Measurements from ENCODE around the gene MRPL9. TPM values are rescaled to one million over a fixed set of nuclear protein-coding genes. Genes with fewer than 3 reads are reported as not detected.
"Not testable (repeated sequence)": the region's sequence is repeated elsewhere in the genome, so short reads cannot be mapped to it uniquely, and the experiment has no call there.

Gene MRPL9
- total RNA-seq, 2 donors from 2014 or later, result 49.4 to 104 TPM

DNA sequence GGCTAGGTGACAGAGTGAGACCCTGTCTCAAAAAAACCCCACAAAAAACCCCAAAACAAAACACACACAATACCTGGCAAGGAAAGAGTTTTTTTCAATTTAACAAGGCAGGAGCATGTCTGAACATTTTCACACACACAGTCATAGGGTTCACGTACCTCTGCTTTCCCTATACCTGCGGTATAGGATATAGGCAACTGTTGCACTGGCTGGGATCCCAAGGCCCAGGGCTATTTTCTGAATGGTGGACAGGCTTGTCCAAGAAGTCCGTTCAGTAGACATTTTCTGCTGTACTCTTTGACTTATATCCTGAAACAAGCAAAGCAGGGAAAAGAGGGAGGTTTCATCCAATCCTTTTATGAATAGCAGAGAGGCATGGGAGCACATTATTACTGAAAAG is 19.4 kb upstream of the MRPL9 start:
- H3K9me3 ChIP-seq, result no peaks in the 10 kb centered on the region
- H3K27ac ChIP-seq, result no peak overlapping the region
- no peaks in the 10 kb centered on the region for H3K36me3 ChIP-seq
- no peaks in the 10 kb centered on the region for H3K27me3 ChIP-seq
- no peak overlapping the region for H3K9ac ChIP-seq (ENCODE audit: low read depth in 2 of 2, low read length in 2 of 2)
- TF ChIP-seq, protein P1, sequence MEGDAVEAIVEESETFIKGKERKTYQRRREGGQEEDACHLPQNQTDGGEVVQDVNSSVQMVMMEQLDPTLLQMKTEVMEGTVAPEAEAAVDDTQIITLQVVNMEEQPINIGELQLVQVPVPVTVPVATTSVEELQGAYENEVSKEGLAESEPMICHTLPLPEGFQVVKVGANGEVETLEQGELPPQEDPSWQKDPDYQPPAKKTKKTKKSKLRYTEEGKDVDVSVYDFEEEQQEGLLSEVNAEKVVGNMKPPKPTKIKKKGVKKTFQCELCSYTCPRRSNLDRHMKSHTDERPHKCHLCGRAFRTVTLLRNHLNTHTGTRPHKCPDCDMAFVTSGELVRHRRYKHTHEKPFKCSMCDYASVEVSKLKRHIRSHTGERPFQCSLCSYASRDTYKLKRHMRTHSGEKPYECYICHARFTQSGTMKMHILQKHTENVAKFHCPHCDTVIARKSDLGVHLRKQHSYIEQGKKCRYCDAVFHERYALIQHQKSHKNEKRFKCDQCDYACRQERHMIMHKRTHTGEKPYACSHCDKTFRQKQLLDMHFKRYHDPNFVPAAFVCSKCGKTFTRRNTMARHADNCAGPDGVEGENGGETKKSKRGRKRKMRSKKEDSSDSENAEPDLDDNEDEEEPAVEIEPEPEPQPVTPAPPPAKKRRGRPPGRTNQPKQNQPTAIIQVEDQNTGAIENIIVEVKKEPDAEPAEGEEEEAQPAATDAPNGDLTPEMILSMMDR (IDR thresholded peaks at IDR 0.05), result no peak
- intact Hi-C loops (cut with DNase I), result no loop called here
- no peaks in the 10 kb centered on the region for H3K4me1 ChIP-seq
- no peak for DNase-seq
- H3K4me3 ChIP-seq, result no peak overlapping the region

DNA sequence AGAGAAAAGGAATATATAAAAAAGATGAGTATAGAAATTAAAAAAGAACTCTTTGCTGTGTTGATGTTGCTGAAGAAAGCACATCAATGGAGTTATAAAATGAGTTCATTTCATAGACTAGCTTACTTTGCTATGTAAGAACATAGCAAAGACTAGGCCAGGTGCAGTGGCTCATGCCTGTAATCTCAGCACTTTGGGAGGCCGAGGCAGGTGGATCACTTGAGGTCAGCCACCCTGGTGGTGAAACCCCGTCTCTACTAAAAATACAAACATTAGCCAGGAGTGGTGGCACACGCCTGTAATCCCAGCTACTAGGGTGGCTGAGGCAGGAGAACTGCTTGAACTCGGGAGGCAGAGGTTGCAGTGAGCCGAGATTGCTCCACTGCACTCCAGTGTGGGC is 18.7 kb upstream of the MRPL9 start:
- intact Hi-C loops (cut with DNase I); DNase-seq; H3K36me3 ChIP-seq: not testable (repeated sequence)

DNA sequence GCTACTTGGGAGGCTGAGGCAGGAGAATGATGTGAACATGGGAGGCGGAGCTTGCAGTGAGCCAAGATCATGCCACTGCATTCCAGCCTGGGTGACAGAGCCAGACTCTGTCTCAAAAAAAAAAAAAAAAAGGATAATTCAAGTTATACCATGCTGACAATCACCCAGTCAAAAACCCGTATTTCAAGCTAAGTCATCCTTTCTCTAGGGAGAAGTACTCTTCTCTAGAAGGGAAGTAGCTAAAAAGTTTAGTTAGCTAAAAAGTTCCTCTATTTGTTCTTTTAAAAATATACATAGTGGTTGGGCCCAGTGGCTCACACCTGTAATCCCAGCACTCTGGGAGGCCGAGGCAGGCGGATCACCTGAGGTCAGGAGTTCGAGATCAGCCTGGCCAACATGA is 17.4 kb upstream of the MRPL9 start:
- H3K4me1 ChIP-seq; H3K9ac ChIP-seq (ENCODE audit: low read depth in 2 of 2, low read length in 2 of 2); H3K27ac ChIP-seq; H3K27me3 ChIP-seq; H3K9me3 ChIP-seq; H3K36me3 ChIP-seq; intact Hi-C loops (cut with DNase I); DNase-seq; H3K4me3 ChIP-seq: not testable (repeated sequence)

More for the DNA sequence above, 18.7 kb upstream of the MRPL9 start:
- not testable (repeated sequence) for H3K9me3 ChIP-seq; H3K27me3 ChIP-seq; H3K9ac ChIP-seq (ENCODE audit: low read depth in 2 of 2, low read length in 2 of 2); H3K4me1 ChIP-seq; H3K27ac ChIP-seq; H3K4me3 ChIP-seq

DNA sequence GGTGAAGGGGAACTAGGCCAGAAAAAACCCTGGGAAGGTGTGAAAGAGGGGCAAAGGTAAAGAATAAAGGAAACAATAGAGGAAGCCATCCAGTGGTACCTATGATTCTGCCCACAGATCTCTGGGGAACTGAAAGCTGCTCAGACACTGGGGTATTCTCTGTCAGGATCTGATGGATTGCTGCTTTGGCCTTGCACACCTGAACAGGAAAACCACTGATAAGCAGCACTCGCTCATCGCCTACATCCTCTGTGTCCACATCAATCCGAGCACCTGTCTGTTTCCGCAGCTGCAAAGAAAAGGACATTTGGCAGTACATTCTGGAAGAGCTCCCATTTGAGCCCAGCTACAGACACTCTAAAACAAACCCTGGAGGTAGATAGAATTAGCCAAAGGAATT is 16.6 kb upstream of the MRPL9 start:
- Histone ChIP-seq H3K36me3 (no peaks in the 10 kb centered on the region), H3K27ac (no peak overlapping the region), H3K4me1 (no peaks in the 10 kb centered on the region), H3K9ac (ENCODE audit: low read depth in 2 of 2, low read length in 2 of 2) (no peak overlapping the region), H3K4me3 (no peak overlapping the region), H3K27me3 (no peaks in the 10 kb centered on the region), H3K9me3 (no peaks in the 10 kb centered on the region)
- no peak for DNase-seq
- TF ChIP-seq, protein P1 (IDR thresholded peaks at IDR 0.05), result no peak
- intact Hi-C loops (cut with DNase I), result no loop called here

DNA sequence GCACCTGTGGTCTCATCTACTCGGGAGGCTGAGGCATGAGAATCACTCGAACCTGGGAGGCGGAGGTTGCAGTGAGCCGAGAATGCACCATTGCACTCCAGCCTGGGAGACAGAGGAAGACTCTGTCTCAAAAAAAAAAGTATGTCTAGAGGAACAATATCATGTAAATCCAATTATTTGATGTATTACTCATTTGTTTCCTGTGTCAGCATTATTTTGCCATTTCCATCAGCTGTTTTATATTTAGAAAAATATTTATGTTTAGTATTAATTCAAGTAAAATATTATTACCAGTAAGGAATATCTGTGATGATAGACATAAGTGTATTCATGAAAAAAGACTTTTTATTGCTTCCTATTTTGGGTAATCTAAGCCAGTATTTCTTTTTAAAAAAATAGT is 14.0 kb upstream of the MRPL9 start:
- Histone ChIP-seq H3K4me1 (no peaks in the 10 kb centered on the region), H3K27me3 (no peaks in the 10 kb centered on the region), H3K9me3 (no peaks in the 10 kb centered on the region), H3K4me3 (no peak overlapping the region), H3K9ac (ENCODE audit: low read depth in 2 of 2, low read length in 2 of 2) (no peak overlapping the region), H3K36me3 (no peaks in the 10 kb centered on the region), H3K27ac (no peak overlapping the region)
- TF ChIP-seq, protein P1 (IDR thresholded peaks at IDR 0.05), result no peak
- DNase-seq, result no peak
- intact Hi-C loops (cut with DNase I), result no loop called here

DNA sequence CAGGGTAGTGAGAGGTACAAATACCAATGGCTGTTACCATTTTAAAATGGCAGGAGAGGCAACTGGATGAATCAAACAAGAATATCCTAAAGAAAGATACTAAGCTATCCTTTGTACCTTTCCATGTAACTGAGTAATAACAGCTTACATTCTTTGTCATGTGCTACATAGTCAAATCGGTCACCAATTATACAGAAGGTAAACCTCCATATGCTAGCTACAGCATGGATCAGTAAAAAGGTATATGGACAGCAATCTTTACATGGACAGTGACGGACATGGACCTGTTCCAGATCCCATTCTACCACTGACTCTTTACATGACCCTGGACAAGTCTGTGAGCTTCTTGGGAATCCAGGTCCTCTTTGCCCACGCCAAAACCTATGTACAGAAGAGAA is 13.4 kb upstream of the MRPL9 start:
- Histone ChIP-seq H3K27me3 (no peaks in the 10 kb centered on the region), H3K9me3 (no peaks in the 10 kb centered on the region), H3K36me3 (no peaks in the 10 kb centered on the region), H3K27ac (no peak overlapping the region), H3K4me1 (no peaks in the 10 kb centered on the region), H3K9ac (ENCODE audit: low read depth in 2 of 2, low read length in 2 of 2) (no peak overlapping the region), H3K4me3 (no peak overlapping the region)
- intact Hi-C loops (cut with DNase I), result no loop called here
- no peak for DNase-seq
- TF ChIP-seq, protein P1 (IDR thresholded peaks at IDR 0.05), result no peak
